HepG2 (cell line): ENCODE results near the gene ANG. TPM values are rescaled to one million over a fixed set of nuclear protein-coding genes. Genes with fewer than 3 reads are reported as not detected.

Experiments
- ATF5 ChIP-seq: sonication (generic); formaldehyde crosslinking; IDR thresholded peaks from 2 replicates; pipeline ENCODE4 v1.4.0; 2020; ENCODE audit warnings: mild to moderate bottlenecking, low read depth, missing genetic modification reagents
- CHD4 ChIP-seq: fragments of 200-600 bp; sonication (generic); IDR thresholded peaks from 2 replicates; pipeline ENCODE4 v1.7.0; 2017; ENCODE audit warnings: mild to moderate bottlenecking, low read length, borderline replicate concordance
- GLMP ChIP-seq: sonication (generic); formaldehyde crosslinking; IDR thresholded peaks from 2 replicates; pipeline ENCODE4 v1.9.0; 2021; ENCODE audit warnings: missing genetic modification reagents, mild to moderate bottlenecking, borderline replicate concordance
- RERE ChIP-seq: IDR thresholded peaks from 2 replicates; pipeline ENCODE4 v1.6.1; 2016; ENCODE audit warnings: low read depth, missing genetic modification reagents, missing compliant biosample characterization
- U2AF1 ChIP-seq: fragments of 200-400 bp; formaldehyde crosslinking; optimal IDR thresholded peaks from 2 replicates; pipeline ENCODE3; 2017; ENCODE audit warnings: mild to moderate bottlenecking, low read depth, low read length
- ZEB1 ChIP-seq: IDR thresholded peaks from 2 replicates; pipeline ENCODE4 v1.6.1; 2012; ENCODE audit warnings: mild to moderate bottlenecking, low read depth, inconsistent platforms; ENCODE audit not compliant: insufficient replicate concordance
- ZNF460 ChIP-seq: sonication (generic); formaldehyde crosslinking; IDR thresholded peaks from 2 replicates; pipeline ENCODE4 v1.5.1; 2020; ENCODE audit warnings: missing genetic modification reagents, mild to moderate bottlenecking, borderline replicate concordance
- ZNF746 ChIP-seq: sonication (generic); formaldehyde crosslinking; IDR thresholded peaks from 2 replicates; pipeline ENCODE4 v1.8.0; 2022; ENCODE audit warnings: mild to moderate bottlenecking, missing genetic modification reagents
- polyA plus RNA-seq, 8 experiments: library from polyadenylated mRNA; depleted of rRNA in 3 of 8; stranded (reverse) in 7 of 8; unstranded in 1 of 8; fragments of >200 nt; fragmentation: Illumina TruSeq in 4 of 8; extraction: Trizol in 4 of 8; gene quantifications; 2 replicates each; pipeline versions ENCODE4 v1.2.1 to v1.2.3, GENCODE V29; 2011 to 2016; ENCODE audit warnings: low read depth in 4 of 8, missing spikeins in 1 of 8, mixed read lengths in 1 of 8; ENCODE audit not compliant: insufficient read depth in 1 of 8
- total RNA-seq, 5 experiments: library from RNA; depleted of rRNA; stranded (reverse); fragments of >200 nt; fragmentation: Illumina TruSeq; extraction: Trizol; gene quantifications; 2 replicates each; pipeline ENCODE4 v1.2.3, GENCODE V29; 2016; ENCODE audit warnings: low read depth in 1 of 5
- TF ChIP-seq, protein P1 (sequence below): sonication (generic); formaldehyde crosslinking; IDR thresholded peaks from 2 replicates; pipeline ENCODE4 v1.5.1; 2020; ENCODE audit warnings: mild to moderate bottlenecking, missing genetic modification reagents
- TF ChIP-seq, protein P2 (sequence below), 2 experiments: IDR thresholded peaks; 2 replicates each; pipeline ENCODE4 v1.6.1; 2011 to 2012; ENCODE audit warnings: low read length in 2 of 2, borderline replicate concordance in 1 of 2, low read depth in 1 of 2, mild to moderate bottlenecking in 1 of 2, moderate library complexity in 1 of 2

ANG gene
- total and polyA plus RNA-seq, 2 of the 13 experiments (the other 11 are each of a cell fraction or from before 2014, with no cell fraction given), result 83.6 to 401 TPM

DNA sequence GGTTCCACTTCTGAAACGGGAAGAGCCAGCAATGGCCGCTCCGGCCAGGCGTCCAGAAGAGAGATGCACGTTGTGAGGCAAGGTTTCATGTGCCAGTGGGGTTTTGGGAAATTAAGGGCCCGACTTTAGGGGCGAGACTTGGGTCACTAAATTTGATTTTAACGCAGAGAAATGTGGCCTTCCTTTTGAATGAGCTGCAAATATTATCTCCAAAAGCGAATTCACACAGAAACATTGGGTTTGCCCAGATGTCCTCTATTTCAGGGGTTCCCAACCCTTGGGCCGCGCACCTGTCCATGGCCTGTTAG, 6.5 kb upstream of the ANG start (continued):
- TF ChIP-seq RERE (CRISPR knock-in tag) (no peak), ZEB1 (no peak), ZNF746 (CRISPR knock-in tag) (no peak), ATF5 (CRISPR knock-in tag) (no peak), CHD4 (no peak), U2AF1 (peak; percentile 69), GLMP (no peak), ZNF460 (CRISPR knock-in tag) (no peak)
- TF ChIP-seq, protein P1, sequence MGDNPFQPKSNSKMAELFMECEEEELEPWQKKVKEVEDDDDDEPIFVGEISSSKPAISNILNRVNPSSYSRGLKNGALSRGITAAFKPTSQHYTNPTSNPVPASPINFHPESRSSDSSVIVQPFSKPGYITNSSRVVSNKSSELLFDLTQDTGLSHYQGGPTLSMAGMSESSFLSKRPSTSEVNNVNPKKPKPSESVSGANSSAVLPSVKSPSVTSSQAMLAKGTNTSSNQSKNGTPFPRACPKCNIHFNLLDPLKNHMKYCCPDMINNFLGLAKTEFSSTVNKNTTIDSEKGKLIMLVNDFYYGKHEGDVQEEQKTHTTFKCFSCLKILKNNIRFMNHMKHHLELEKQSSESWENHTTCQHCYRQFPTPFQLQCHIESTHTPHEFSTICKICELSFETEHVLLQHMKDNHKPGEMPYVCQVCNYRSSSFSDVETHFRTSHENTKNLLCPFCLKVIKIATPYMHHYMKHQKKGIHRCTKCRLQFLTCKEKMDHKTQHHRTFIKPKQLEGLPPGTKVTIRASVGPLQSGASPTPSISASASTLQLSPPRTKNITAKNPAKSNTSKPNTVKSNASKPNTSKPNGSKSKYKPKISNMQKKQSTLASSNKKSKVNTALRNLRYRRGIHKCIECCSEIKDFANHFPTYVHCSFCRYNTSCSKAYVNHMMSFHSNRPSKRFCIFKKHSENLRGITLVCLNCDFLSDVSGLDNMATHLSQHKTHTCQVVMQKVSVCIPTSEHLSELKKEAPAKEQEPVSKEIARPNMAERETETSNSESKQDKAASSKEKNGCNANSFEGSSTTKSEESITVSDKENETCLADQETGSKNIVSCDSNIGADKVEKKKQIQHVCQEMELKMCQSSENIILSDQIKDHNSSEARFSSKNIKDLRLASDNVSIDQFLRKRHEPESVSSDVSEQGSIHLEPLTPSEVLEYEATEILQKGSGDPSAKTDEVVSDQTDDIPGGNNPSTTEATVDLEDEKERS (CRISPR knock-in tag), result no peak; the same call in 1 of the 2 replicates
- TF ChIP-seq, protein P2, sequence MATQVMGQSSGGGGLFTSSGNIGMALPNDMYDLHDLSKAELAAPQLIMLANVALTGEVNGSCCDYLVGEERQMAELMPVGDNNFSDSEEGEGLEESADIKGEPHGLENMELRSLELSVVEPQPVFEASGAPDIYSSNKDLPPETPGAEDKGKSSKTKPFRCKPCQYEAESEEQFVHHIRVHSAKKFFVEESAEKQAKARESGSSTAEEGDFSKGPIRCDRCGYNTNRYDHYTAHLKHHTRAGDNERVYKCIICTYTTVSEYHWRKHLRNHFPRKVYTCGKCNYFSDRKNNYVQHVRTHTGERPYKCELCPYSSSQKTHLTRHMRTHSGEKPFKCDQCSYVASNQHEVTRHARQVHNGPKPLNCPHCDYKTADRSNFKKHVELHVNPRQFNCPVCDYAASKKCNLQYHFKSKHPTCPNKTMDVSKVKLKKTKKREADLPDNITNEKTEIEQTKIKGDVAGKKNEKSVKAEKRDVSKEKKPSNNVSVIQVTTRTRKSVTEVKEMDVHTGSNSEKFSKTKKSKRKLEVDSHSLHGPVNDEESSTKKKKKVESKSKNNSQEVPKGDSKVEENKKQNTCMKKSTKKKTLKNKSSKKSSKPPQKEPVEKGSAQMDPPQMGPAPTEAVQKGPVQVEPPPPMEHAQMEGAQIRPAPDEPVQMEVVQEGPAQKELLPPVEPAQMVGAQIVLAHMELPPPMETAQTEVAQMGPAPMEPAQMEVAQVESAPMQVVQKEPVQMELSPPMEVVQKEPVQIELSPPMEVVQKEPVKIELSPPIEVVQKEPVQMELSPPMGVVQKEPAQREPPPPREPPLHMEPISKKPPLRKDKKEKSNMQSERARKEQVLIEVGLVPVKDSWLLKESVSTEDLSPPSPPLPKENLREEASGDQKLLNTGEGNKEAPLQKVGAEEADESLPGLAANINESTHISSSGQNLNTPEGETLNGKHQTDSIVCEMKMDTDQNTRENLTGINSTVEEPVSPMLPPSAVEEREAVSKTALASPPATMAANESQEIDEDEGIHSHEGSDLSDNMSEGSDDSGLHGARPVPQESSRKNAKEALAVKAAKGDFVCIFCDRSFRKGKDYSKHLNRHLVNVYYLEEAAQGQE (IDR thresholded peaks at IDR 0.05; ENCODE audit: borderline replicate concordance in 1 of 2, low read depth in 1 of 2, low read length in 2 of 2), result 0 out of 4 replicates have a peak, but pooled peaks of 1 of the 2 experiments have one; percentile 4
